Common myeloid progenitor, CD34-positive (primary cell): ENCODE results near the gene PFKP.
A peak's percentile ranks its signal among the peaks of the same experiment; 100 is the strongest.

Experiments
- CTCF ChIA-PET: fragments of 350-600 bp; sonication (Branson Sonifier 250); formaldehyde crosslinking; loops from one replicate; lab custom pipeline; 2021; ENCODE audit warnings: antibody characterized with exemption; lab: Charles Lee
- POLR2A ChIA-PET: fragments of 350-600 bp; sonication (Branson Sonifier 250); formaldehyde crosslinking; loops from one replicate; lab custom pipeline; 2021; ENCODE audit warnings: antibody characterized with exemption; lab: Charles Lee
- DNase-seq, 3 donors: peaks; one replicate each; pipeline versions ENCODE4 v3.0.0 to v3.0.0-alpha.2; 2013
- H3K27ac ChIP-seq, 2 experiments: 1 replicate in 1 of 2; 2 replicates in 1 of 2; pipeline ENCODE4 v1.7.0; 2013; ENCODE audit warnings: inconsistent platforms in 2 of 2, low read length in 2 of 2, mild to moderate bottlenecking in 2 of 2, low read depth in 1 of 2, moderate library complexity in 1 of 2; ENCODE audit not compliant: severe bottlenecking in 2 of 2, insufficient read depth in 1 of 2, poor library complexity in 1 of 2
- H3K27me3 ChIP-seq, 5 experiments: replicated peaks in 2 of 5; 1 replicate in 3 of 5; 2 replicates in 2 of 5; pipeline versions ENCODE4 v1.6.1 to v1.7.0; 2013; ENCODE audit warnings: low read length in 4 of 5, mild to moderate bottlenecking in 2 of 5, moderate library complexity in 2 of 5, inconsistent platforms in 1 of 5; ENCODE audit not compliant: insufficient read depth in 5 of 5, control insufficient read depth in 4 of 5
- H3K36me3 ChIP-seq, 4 experiments: 1 replicate in 2 of 4; 2 replicates in 2 of 4; pipeline versions ENCODE4 v1.6.1 to v1.7.0; 2013; ENCODE audit warnings: low read length in 3 of 4, control low read depth in 1 of 4, mild to moderate bottlenecking in 1 of 4; ENCODE audit not compliant: control insufficient read depth in 4 of 4, insufficient read depth in 4 of 4
- H3K4me1 ChIP-seq, 4 experiments: 1 replicate in 3 of 4; 2 replicates in 1 of 4; pipeline versions ENCODE4 v1.6.1 to v1.7.1; 2013; ENCODE audit warnings: low read length in 3 of 4, mild to moderate bottlenecking in 3 of 4, control low read depth in 1 of 4, inconsistent platforms in 1 of 4, moderate library complexity in 1 of 4; ENCODE audit not compliant: control insufficient read depth in 4 of 4, insufficient read depth in 4 of 4; ENCODE audit errors: control extremely low read depth in 1 of 4
- H3K4me3 ChIP-seq, 7 experiments: 1 replicate in 4 of 7; 2 replicates in 3 of 7; pipeline versions ENCODE4 v1.5.1 to v1.7.0; 2013; ENCODE audit warnings: mild to moderate bottlenecking in 7 of 7, low read length in 6 of 7, moderate library complexity in 6 of 7, inconsistent platforms in 2 of 7, low read depth in 2 of 7, control low read depth in 1 of 7; ENCODE audit not compliant: insufficient read depth in 4 of 7, control insufficient read depth in 1 of 7; ENCODE audit errors: extremely low read depth in 1 of 7
- H3K9me3 ChIP-seq, 5 experiments: 1 replicate in 4 of 5; 2 replicates in 1 of 5; pipeline versions ENCODE4 v1.6.1 to v1.7.1; 2013; ENCODE audit warnings: low read length in 4 of 5, mild to moderate bottlenecking in 2 of 5, inconsistent platforms in 1 of 5, low read depth in 1 of 5, moderate library complexity in 1 of 5; ENCODE audit not compliant: control insufficient read depth in 4 of 5, insufficient read depth in 2 of 5; ENCODE audit errors: control extremely low read depth in 1 of 5
- WGBS: methylation state at CpG from one replicate; pipeline ENCODE4 v1.1.5; 2013; ENCODE audit not compliant: insufficient coverage; 5-methylcytosine and 5-hydroxymethylcytosine counted together

Gene PFKP

DNA sequence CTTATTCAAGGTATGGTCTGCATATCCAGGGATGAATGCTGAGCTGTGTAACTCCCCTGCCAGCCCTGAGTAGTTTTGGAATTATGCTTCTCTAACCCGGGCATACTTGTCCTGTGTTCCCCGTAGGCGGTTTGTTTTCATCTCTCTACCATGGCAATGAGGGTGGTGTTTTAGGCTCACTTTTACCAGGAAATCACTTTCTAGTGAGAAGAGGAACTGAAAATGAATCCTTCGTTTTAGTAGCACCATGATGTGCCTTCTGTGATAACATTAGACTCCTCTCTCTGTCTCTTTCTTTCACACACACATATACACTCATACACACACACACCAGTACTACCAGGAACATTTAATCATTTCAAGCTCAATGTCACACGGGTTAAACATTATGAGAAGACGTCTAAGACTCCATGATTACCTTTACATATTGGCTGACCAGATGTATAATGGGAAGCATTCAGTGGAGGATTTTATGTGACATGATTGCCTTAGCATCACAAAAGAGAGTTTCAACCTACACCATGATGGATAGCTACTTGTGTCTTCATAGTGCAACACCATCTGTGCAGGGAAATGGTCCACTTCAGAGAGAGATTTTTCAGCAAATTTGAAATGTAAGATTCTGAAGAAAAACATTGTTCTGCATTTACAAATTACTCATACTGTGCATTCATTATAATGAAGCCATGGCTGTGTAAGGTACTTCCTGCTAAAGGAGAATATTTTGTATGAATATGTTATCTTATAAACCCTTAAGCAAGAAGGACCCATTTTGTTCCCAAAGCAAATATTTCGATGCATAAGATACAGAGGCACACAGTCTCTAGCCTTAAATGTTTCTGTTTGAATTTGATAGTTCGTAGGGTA lies 31.0 kb upstream of the PFKP start:
- POLR2A ChIA-PET: no interaction called here
- peaks cover 0 to 2% (median 0%) of the 10 kb centered on the region in 4 experiments for H3K4me1 ChIP-seq
- 20% methylated on average over 2 of the region's 8 CpGs for WGBS
- H3K27me3 ChIP-seq: peaks cover 0 to 5% (median 0%) of the 10 kb centered on the region in 5 experiments
- CTCF ChIA-PET: no interaction called here
- peak overlapping the region in 1 of 7 experiments; percentile 33 for H3K4me3 ChIP-seq
- peaks cover 0 to 9% (median 2%) of the 10 kb centered on the region in 5 experiments for H3K9me3 ChIP-seq
- peak in 2 of 3 donors; percentile 28 to 33 for DNase-seq
- no peak overlapping the region for H3K27ac ChIP-seq
- H3K36me3 ChIP-seq: no peaks in the 10 kb centered on the region

GRCh38 chr10:3037182-3037581 lies 30.2 kb upstream of the PFKP start:
- Histone ChIP-seq H3K4me3 (no peak overlapping the region), H3K36me3 (no peaks in the 10 kb centered on the region), H3K9me3 (peaks cover 0 to 9% (median 2%) of the 10 kb centered on the region in 5 experiments), H3K27ac (no peak overlapping the region), H3K27me3 (peaks cover 0 to 5% (median 0%) of the 10 kb centered on the region in 5 experiments), H3K4me1 (peaks cover 0 to 2% (median 0%) of the 10 kb centered on the region in 4 experiments)
- no peak for DNase-seq
- POLR2A ChIA-PET: no interaction called here
- CTCF ChIA-PET: interaction anchor here (1.0 kb wide), 1 partner anchor 198 kb away, joined by 3 read pairs; no protein-coding TSS in a partner anchor
- WGBS: 83% methylated on average over 1 of the region's 4 CpGs

GRCh38 chr10:3040069-3040468 lies 27.3 kb upstream of the PFKP start:
- WGBS: no CpG with 5 or more reads among the region's 1 CpG
- Histone ChIP-seq H3K27me3 (peaks cover 0 to 4% (median 0%) of the 10 kb centered on the region in 5 experiments), H3K4me3 (no peak overlapping the region), H3K9me3 (peaks cover 0 to 9% (median 2%) of the 10 kb centered on the region in 5 experiments), H3K4me1 (peaks cover 0 to 2% (median 0%) of the 10 kb centered on the region in 4 experiments), H3K27ac (no peak overlapping the region), H3K36me3 (no peaks in the 10 kb centered on the region)
- peak in 1 of 3 donors; percentile 19 for DNase-seq
- POLR2A ChIA-PET: no interaction called here
- CTCF ChIA-PET: no interaction called here

DNA sequence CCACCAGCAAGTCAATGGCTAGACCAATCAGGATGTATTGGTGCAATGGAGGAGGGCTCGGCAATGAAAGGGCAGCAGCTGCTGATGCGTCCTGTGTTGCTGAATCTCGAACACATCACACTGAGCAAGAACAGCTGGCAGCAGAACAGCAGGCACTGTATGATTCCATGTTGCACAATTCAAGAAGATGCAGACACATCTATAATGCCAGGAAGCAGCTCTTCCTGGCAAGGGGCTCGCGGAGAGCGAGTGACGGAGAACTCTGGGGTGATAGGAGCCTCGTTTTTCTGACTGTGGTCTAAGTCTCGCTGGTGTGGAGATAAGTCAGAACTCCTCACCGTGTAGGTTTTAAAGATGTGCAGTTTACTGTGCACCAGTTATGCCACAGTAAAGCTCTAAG lies 24.8 kb upstream of the PFKP start:
- H3K4me3 ChIP-seq: no peak overlapping the region
- H3K36me3 ChIP-seq: no peaks in the 10 kb centered on the region
- H3K27ac ChIP-seq: no peak overlapping the region
- POLR2A ChIA-PET: no interaction called here
- DNase-seq: no peak
- CTCF ChIA-PET: interaction anchor here (0.8 to 4.4 kb wide), 12 partner anchors 9 to 1674 kb away, joined by 3 to 38 read pairs (median 4); no protein-coding TSS in a partner anchor
- peaks cover 0 to 9% (median 2%) of the 10 kb centered on the region in 5 experiments for H3K9me3 ChIP-seq
- WGBS: 81% methylated on average over 10 of the region's 10 CpGs
- H3K27me3 ChIP-seq: peaks cover 0 to 6% (median 2%) of the 10 kb centered on the region in 5 experiments
- no peaks in the 10 kb centered on the region for H3K4me1 ChIP-seq

GRCh38 chr10:3043512-3044368 lies 23.6 kb upstream of the PFKP start:
- H3K27ac ChIP-seq: no peak overlapping the region
- H3K4me1 ChIP-seq: no peaks in the 10 kb centered on the region
- ChIA-PET POLR2A (no interaction called here), CTCF (interaction anchor here (0.8 to 4.4 kb wide), 20 partner anchors 10 to 1897 kb away, joined by 3 to 38 read pairs (median 4); no protein-coding TSS in a partner anchor)
- no peaks in the 10 kb centered on the region for H3K36me3 ChIP-seq
- H3K4me3 ChIP-seq: peak overlapping the region in 1 of 7 experiments; percentile 45
- H3K9me3 ChIP-seq: peaks cover 0 to 5% (median 2%) of the 10 kb centered on the region in 5 experiments
- 33% methylated on average over 8 of the region's 16 CpGs for WGBS
- H3K27me3 ChIP-seq: peaks cover 0 to 8% (median 2%) of the 10 kb centered on the region in 5 experiments
- DNase-seq: peak; percentile 60 to 81 (median 73)

GRCh38 chr10:3045471-3046209 lies 21.7 kb upstream of the PFKP start:
- Histone ChIP-seq H3K27me3 (peaks cover 0 to 8% (median 2%) of the 10 kb centered on the region in 5 experiments), H3K27ac (no peak overlapping the region), H3K4me1 (no peaks in the 10 kb centered on the region), H3K4me3 (no peak overlapping the region), H3K9me3 (peaks cover 0 to 2% (median 0%) of the 10 kb centered on the region in 5 experiments), H3K36me3 (no peaks in the 10 kb centered on the region)
- 44% methylated on average over 8 of the region's 11 CpGs for WGBS
- POLR2A ChIA-PET: no interaction called here
- CTCF ChIA-PET: interaction anchor here (1.1 to 4.4 kb wide), 5 partner anchors 19 to 209 kb away, joined by 3 to 38 read pairs (median 6); no protein-coding TSS in a partner anchor
- no peak for DNase-seq
